Activated CD4-positive, alpha-beta T cell treated with anti-CD3 and anti-CD28 coated beads, Interleukin-2, amount 50 U/mL, for 1 hour (primary cell): ENCODE measurements around the gene MEIKIN.

Experiments
- DNase-seq: peaks from one replicate; pipeline ENCODE4 v3.0.0-alpha.2; 2020

Gene MEIKIN

DNA sequence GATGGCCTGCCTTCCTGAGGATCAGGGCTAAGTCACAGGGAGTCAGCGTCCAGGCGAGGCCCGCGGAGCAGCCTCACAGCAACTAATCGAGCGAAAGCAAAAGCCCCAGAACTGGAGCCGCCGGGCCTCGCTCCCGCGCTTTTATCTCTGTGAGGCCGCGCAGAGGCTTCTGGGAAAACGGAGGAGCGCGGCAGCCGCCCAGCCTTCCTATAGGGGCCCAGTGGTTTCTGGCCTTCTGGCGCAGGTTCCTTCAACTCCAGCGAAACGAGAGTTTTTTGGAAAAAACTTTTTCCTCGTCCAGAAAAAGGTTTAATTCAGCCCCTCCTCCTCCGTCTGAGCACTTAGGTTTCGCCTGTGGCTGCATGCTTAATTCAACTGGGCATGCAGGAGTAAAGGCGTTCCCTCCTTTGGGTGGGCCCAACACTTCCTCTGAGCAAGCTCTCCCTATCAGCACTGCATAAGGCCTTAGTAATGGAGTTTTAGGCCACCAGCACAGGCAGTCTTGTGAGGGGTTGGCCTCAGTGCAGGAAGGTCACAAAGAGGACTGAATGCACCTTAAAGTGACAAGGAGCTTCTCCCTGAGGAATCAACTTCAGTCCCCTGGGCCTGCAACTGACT, at the start of gene MEIKIN:
Gene MEIKIN (minus strand): TSS at position 113 of the 618 bp plus-strand sequence. CDS start 158 bp downstream, outside the sequence.
- DNase-seq, result no peak

GRCh38 chr5:131994533-131995226, 49.2 kb upstream of the MEIKIN start:
- no peak for DNase-seq

- no peak for DNase-seq
Measured at GRCh38 chr5:131994090-131994489, 48.6 kb upstream of the MEIKIN start.

DNA sequence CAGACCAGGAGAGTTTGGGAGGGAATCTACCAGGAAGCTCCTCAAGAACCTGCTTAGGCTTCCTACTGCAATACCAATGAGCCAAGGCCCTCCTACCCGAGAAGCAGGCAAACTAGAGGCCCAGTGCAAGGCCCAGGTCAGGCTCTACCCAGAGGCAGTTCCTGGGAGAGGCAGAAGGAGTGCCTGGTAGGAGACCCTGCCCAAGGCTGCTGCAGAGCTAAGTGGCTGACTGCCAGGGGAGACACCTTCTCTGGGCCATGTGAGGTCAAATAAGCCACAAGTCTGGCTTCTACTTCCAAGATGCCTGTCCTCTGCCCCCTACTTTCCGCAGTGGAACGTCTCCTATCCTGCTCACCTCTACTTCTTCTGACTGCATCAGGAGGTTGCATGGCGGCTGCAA, 48.2 kb upstream of the MEIKIN start:
- DNase-seq, result no peak

DNA sequence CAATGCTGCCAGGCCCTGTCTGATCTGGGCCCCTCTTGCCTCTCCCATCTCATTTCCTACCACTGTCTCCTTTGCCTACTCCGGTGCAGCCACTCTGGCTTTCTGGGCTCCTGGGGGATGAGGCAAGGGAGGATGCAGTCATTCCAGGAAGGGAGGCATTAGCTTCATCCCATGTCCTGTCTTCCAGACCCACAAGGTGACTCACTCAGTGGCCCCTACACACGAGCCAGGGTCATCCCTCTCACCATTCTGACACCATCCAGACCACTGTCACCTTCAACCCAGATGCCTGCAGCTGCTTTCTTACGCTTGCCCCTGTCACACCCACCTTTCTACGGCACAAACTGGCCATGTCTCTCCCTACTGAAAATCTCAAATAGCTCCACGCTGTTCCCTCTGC, 46.9 kb upstream of the MEIKIN start:
- no peak for DNase-seq

DNA sequence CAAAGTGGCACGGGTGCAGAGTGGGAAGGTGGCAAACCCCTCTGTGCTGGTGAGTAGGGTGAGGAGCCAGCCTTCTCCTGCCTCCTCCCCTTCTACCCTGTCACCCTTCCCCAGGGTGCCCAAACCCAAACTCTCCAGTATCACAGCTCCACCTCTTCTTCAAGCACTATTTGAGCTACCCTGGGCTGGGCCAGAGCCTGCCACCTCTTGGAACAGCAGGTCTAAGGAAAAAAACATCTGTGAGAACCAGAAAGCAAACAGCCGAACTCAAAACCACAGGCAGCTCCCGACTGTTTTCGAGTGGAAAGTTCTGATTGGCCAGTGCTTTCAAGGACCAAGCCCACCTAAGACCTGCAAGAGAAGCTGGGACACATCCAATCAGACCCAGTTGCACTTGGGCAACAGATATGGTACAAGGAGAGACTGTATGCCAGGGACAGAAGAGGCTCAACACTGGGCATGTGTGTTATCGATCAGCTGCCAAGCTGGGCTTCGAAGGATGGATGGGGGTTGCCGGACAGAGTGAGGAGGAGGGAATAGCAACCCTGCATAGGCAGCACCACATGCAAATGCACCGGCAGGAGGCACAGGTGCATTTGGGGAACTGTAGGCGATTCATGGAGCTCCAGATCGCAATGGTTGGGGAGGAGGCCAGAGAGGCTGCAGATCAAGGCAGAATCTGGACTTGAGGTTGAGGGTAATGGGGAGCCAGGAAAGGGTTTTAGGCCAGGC, 46.3 kb upstream of the MEIKIN start:
- no peak for DNase-seq

DNA sequence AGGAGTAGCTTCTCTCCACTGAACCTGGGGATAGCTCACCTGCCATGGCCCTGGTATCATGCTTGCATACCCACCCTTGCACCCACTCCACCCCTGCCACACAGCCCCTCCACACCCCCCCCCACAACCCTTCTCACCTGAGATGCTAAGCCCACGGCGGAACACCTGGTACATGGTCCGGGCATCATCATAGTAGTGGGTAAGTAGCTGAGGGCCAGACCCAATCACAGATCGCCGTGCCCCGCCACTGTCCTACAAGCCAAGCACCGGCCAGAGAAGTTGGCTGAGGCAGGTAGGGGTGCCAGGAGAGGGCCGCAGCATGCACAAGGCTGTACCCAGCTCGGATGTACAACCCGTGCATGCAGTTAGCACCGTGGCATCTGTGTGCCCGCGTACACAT, 45.3 kb upstream of the MEIKIN start:
- DNase-seq, result no peak

- DNase-seq, result no peak
Measured at GRCh38 chr5:131988601-131989000, 43.1 kb upstream of the MEIKIN start.

- no peak for DNase-seq
Measured at GRCh38 chr5:131987251-131987650, 41.8 kb upstream of the MEIKIN start.

GRCh38 chr5:131986161-131986912, 40.9 kb upstream of the MEIKIN start:
- no peak for DNase-seq

DNA sequence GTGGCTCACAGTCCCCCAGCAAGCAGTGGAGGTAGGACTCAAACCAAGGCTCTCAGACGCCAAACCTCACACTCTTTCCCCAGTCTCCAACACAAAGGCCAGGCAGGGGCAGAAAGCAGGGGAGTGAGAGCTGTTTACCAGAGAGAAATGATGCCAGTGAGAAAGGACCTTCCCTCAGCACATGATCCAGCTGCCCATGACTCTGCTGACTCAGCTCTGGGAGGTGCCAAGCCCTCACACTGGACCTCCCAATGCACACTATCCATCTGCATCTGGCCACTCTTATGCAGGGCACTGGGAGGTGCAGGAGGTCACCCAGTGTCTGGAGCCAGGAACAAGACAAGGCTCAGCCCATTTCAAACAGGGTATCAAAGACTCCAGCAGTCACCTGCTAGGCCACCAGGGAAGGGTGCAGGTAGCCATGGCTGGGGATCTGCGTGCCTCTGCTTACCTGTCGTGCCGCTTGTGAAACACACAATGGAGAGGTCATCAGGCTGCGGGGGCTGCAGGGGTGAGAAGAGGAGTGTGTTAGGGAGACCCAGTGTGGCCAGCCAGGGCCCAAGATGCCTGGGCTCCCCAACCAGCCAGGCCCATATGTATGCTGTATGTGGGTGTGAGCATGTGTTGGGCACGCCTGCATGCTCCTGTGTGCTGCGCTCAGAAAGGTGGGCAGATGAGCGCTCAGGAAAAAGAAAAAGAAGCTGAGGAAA, 39.6 kb upstream of the MEIKIN start:
- no peak for DNase-seq

GRCh38 chr5:131983244-131983771, 37.8 kb upstream of the MEIKIN start:
- DNase-seq, result no peak

DNA sequence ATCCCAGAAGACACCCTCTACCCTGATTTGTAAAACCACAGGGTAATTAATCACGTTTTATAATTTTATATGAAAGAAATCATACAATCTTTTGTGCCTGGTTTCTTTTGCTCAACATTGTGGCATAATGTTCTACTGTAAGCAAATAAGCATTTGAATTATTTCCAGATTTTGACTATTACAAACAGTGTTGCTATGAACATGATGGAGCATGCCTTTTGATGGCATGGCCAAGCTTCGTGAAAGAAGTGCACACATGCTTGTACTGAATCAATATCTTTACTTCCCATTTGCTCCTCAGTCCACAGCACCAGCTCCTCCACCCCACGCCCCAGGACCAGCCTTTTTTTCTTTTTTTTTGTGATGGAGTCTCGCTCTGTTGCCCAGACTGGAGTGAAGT, 36.1 kb upstream of the MEIKIN start:
- DNase-seq, result no peak

DNA sequence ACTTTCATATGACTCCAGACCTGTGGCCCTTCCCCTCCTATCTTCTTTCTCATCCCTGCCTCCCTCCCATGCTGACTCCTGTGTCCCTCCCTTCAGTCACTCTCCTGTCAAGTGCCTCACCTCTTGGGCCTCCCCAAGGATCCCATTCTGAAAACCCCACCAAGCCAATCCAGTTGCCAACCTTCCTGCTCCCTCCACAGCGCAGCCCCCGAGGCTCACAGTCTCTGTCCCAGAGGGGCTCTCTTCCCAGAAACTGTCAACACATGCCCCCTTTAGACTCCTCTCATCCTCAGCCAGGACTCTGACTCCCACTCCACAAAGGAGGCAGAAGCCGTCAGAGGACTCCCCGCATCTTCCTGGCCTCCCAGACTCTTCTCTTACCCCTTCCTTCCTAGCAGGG, 35.2 kb upstream of the MEIKIN start:
- no peak for DNase-seq

GRCh38 chr5:131979816-131980215, 34.4 kb upstream of the MEIKIN start:
- DNase-seq, result no peak

DNA sequence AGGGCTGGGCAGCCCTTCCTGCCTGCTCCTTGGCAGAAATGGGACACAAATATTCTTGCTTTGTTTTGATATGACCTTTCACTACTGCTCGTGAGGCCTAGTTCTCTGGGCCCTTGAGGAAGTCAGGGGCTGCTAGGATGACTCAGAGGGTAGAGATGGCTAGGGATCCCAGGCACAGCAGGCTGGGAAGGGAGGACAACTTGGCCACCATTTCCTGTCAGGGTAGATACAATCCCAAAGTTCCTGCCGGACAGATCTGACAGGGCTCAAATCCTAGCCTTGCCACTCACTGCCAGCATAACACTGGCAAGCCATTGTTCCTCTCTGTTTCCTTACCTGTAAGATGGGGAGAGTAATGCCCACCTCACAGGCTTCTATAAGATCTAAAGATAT, 31.7 kb upstream of the MEIKIN start:
- no peak for DNase-seq

GRCh38 chr5:131976414-131977211, 31.1 kb upstream of the MEIKIN start:
- DNase-seq, result no peak

- DNase-seq, result no peak
Measured at GRCh38 chr5:131974956-131975726, 29.7 kb upstream of the MEIKIN start.

GRCh38 chr5:131974622-131974955, 29.1 kb upstream of the MEIKIN start:
- no peak for DNase-seq

- no peak for DNase-seq
Measured at GRCh38 chr5:131974016-131974415, 28.6 kb upstream of the MEIKIN start.
